AG09309 (cell line): Measurements from ENCODE around the gene C17orf50.

Experiments used
- DNase-seq: peaks from one replicate; pipeline ENCODE4 v3.0.0-alpha.2; 2010; ENCODE audit warnings: low read depth
- H3K4me3 ChIP-seq: 2 replicates; pipeline ENCODE4 v1.5.1; 2011; ENCODE audit warnings: mild to moderate bottlenecking, low read depth, low read length, moderate library complexity; ENCODE audit not compliant: control insufficient read depth
- CTCF ChIP-seq: IDR thresholded peaks from 2 replicates; pipeline ENCODE4 v1.5.1; 2011; ENCODE audit warnings: mild to moderate bottlenecking, low read depth, low read length, inconsistent platforms; ENCODE audit not compliant: insufficient read depth, control insufficient read depth; ENCODE audit errors: missing control alignments

Gene C17orf50

GRCh38 chr17:35775039-35775438, 14.4 kb downstream of the C17orf50 start:
- no peak overlapping the region for H3K4me3 ChIP-seq
- TF ChIP-seq CTCF, result no peak
- no peak for DNase-seq

- H3K4me3 ChIP-seq, result no peak overlapping the region
- DNase-seq, result no peak
- TF ChIP-seq CTCF, result no peak
Measured at GRCh38 chr17:35775583-35775982, 14.9 kb downstream of the C17orf50 start.

DNA sequence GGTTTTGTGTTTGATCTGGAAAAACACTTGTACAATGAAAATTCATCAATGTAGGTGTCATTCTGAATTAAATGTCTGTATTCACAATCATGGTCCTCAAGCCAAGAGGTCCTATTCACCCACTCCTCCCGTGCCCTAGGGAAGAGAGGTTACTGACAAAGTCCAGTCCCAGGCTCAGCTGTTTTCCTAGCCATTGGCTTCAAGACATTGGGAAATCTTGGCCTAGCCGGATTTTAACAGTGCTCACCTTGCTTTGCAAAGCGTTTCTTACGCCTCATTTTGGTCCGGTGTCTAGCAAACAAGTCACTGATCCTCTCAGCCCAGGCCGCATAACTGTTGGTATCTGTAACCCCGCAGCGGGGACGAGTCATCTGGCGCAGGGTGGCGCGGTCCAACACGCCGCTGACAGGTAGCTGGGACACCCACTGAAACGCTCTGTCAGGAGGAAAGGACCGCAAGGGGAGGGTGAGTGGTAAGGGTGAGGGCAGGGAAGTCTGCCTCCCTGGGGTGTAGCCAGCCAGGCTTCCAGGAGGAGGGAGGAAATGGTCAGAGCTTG, 18.0 kb downstream of the C17orf50 start:
- no peak for DNase-seq
- H3K4me3 ChIP-seq, result no peak overlapping the region
- TF ChIP-seq CTCF, result no peak

DNA sequence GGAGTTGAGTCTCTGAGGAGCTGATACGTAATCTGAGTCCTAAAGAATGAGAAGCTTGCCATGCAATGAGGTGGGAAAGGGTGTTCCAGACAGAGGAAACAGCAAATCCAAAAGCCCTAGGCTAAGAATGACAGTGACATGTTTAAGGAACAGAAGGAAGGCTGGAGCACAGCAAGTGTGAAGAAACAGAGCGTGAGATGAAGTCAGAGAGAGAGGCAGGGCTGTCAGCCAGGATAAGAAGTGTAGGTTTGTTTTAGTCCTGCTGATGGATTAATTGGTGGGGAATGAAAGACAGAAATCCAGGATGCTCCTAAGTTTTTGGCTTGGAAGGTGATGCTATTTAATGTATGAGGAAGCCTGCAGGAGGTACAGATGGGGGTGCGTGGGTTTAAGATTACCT, 20.3 kb downstream of the C17orf50 start:
- no peak for DNase-seq
- H3K4me3 ChIP-seq, result no peak overlapping the region
- no peak for TF ChIP-seq CTCF

- no peak for TF ChIP-seq CTCF
- no peak for DNase-seq
- no peak overlapping the region for H3K4me3 ChIP-seq
Measured at GRCh38 chr17:35784895-35785294, 24.2 kb downstream of the C17orf50 start.

GRCh38 chr17:35786941-35787432, 26.3 kb downstream of the C17orf50 start:
- no peak for DNase-seq

More at GRCh38 chr17:35786941-35787432, 26.3 kb downstream of the C17orf50 start:
- no peak overlapping the region for H3K4me3 ChIP-seq
- TF ChIP-seq CTCF, result no peak
